WTC11 (cell line): ENCODE measurements around the gene EFHC2. TPM values are rescaled to one million over a fixed set of nuclear protein-coding genes. Genes with fewer than 3 reads are reported as not detected.

Experiments used
- ATAC-seq: fragments of 200-7000 bp; cut with Tn5 transposase; 2 replicates; pipeline ENCODE4 v1.10.0; 2021; ENCODE audit warnings: mild to moderate bottlenecking, moderate library complexity
- CTCF ChIA-PET: fragments of 300-600 bp; sonication (Branson Sonifier 250); formaldehyde crosslinking; loops from one replicate; lab custom pipeline; 2021; ENCODE audit warnings: antibody characterized with exemption; lab: Charles Lee
- POLR2A ChIA-PET: fragments of 350-600 bp; sonication (Branson Sonifier 250); formaldehyde crosslinking; loops from one replicate; lab custom pipeline; 2021; ENCODE audit warnings: antibody characterized with exemption; lab: Charles Lee
- DNase-seq: peaks from one replicate; pipeline ENCODE4 v3.0.0; 2021; ENCODE audit warnings: low spot score
- H3K27ac Mint-ChIP-seq: 2 replicates; pipeline ENCODE4 v1.8.0; 2021; ENCODE audit warnings: mixed read lengths
- H3K27me3 Mint-ChIP-seq: 2 replicates; pipeline ENCODE4 v1.8.0; 2021; ENCODE audit warnings: low read depth, mild to moderate bottlenecking, moderate library complexity, mixed read lengths
- H3K36me3 Mint-ChIP-seq: 2 replicates; pipeline ENCODE4 v1.8.0; 2021; ENCODE audit warnings: mixed read lengths
- H3K4me1 Mint-ChIP-seq: 2 replicates; pipeline ENCODE4 v1.8.0; 2022; ENCODE audit warnings: mixed read lengths
- H3K4me3 Mint-ChIP-seq: 2 replicates; pipeline ENCODE4 v1.8.0; 2021; ENCODE audit warnings: mild to moderate bottlenecking, moderate library complexity, mixed read lengths
- H3K9me3 Mint-ChIP-seq: 2 replicates; pipeline ENCODE4 v1.8.0; 2021; ENCODE audit warnings: mixed read lengths
- AFF4 ChIP-seq: sonication (generic); formaldehyde crosslinking; IDR thresholded peaks from 2 replicates; pipeline ENCODE4 v1.8.1; 2023; ENCODE audit warnings: mild to moderate bottlenecking, missing genetic modification reagents, borderline replicate concordance
- ATF1 ChIP-seq: sonication (generic); formaldehyde crosslinking; IDR thresholded peaks from 2 replicates; pipeline ENCODE4 v1.8.1; 2023; ENCODE audit warnings: mild to moderate bottlenecking, moderate library complexity, missing genetic modification reagents
- CDX4 ChIP-seq: fragments of 250-450 bp; sonication (Bioruptor Pico); IDR thresholded peaks from 2 replicates; pipeline ENCODE4 v1.9.0; 2021; ENCODE audit warnings: moderate library complexity, mild to moderate bottlenecking, inconsistent platforms, borderline replicate concordance
- CREB1 ChIP-seq: sonication (generic); formaldehyde crosslinking; IDR thresholded peaks from 2 replicates; pipeline ENCODE4 v1.8.0; 2023; ENCODE audit warnings: mild to moderate bottlenecking, missing genetic modification reagents
- E2F1 ChIP-seq: sonication (generic); formaldehyde crosslinking; IDR thresholded peaks from 2 replicates; pipeline ENCODE4 v1.8.0; 2022; ENCODE audit warnings: mild to moderate bottlenecking, missing genetic modification reagents
- ELF4 ChIP-seq: sonication (generic); formaldehyde crosslinking; IDR thresholded peaks from 2 replicates; pipeline ENCODE4 v1.8.1; 2022; ENCODE audit warnings: low read depth, mild to moderate bottlenecking, moderate library complexity, missing genetic modification reagents
- FOXP1 ChIP-seq: sonication (generic); formaldehyde crosslinking; IDR thresholded peaks from 2 replicates; pipeline ENCODE4 v1.8.0; 2022; ENCODE audit warnings: missing genetic modification reagents, mild to moderate bottlenecking, moderate library complexity, borderline replicate concordance
- MAX ChIP-seq: sonication (generic); formaldehyde crosslinking; IDR thresholded peaks from 2 replicates; pipeline ENCODE4 v1.8.0; 2022; ENCODE audit warnings: mild to moderate bottlenecking, missing genetic modification reagents
- MXD4 ChIP-seq: fragments of 250-450 bp; sonication (Bioruptor Pico); IDR thresholded peaks from 2 replicates; pipeline ENCODE4 v1.8.0; 2021; ENCODE audit warnings: mild to moderate bottlenecking, moderate library complexity, borderline replicate concordance
- SMAD4 ChIP-seq: sonication (generic); formaldehyde crosslinking; IDR thresholded peaks from 2 replicates; pipeline ENCODE4 v1.8.0; 2022; ENCODE audit warnings: mild to moderate bottlenecking, missing genetic modification reagents
- SOX15 ChIP-seq: fragments of 250-450 bp; sonication (Bioruptor Pico); IDR thresholded peaks from 2 replicates; pipeline ENCODE4 v1.9.0; 2021; ENCODE audit warnings: mild to moderate bottlenecking
- STAT6 ChIP-seq: sonication (generic); formaldehyde crosslinking; conservative IDR thresholded peaks from 2 replicates; pipeline ENCODE4 v1.8.1; 2023; ENCODE audit warnings: mild to moderate bottlenecking, low read depth, missing genetic modification reagents, moderate library complexity
- ZNF317 ChIP-seq: sonication (generic); formaldehyde crosslinking; IDR thresholded peaks from 2 replicates; pipeline ENCODE4 v1.8.1; 2023; ENCODE audit warnings: low read depth, mild to moderate bottlenecking, moderate library complexity, missing genetic modification reagents, borderline replicate concordance
- ZNF425 ChIP-seq: fragments of 250-450 bp; sonication (Bioruptor Pico); conservative IDR thresholded peaks from 2 replicates; pipeline ENCODE4 v1.9.0; 2021; ENCODE audit warnings: mild to moderate bottlenecking
- ZNF512 ChIP-seq: sonication (generic); formaldehyde crosslinking; IDR thresholded peaks from 2 replicates; pipeline ENCODE4 v1.8.1; 2022; ENCODE audit warnings: missing genetic modification reagents, borderline replicate concordance
- ZNF671 ChIP-seq: fragments of 250-450 bp; sonication (Bioruptor Pico); IDR thresholded peaks from 2 replicates; pipeline ENCODE4 v1.8.0; 2021; ENCODE audit warnings: mild to moderate bottlenecking
- total RNA-seq: library from RNA; stranded (reverse); gene quantifications from 3 replicates; pipeline ENCODE4 v1.2.3, GENCODE V29; 2021

Gene EFHC2
- total RNA-seq, 1 experiment from 2014 or later = 2.1 TPM

GRCh38 chrX:44319550-44319949, 23.9 kb downstream of the EFHC2 start:
- ChIA-PET CTCF (no interaction called here), POLR2A (no interaction called here)
- H3K9me3 Mint-ChIP-seq = peaks cover 11% of the 10 kb centered on the region
- no peak for ATAC-seq
- H3K36me3 Mint-ChIP-seq = peaks cover 8% of the 10 kb centered on the region; the same call in 1 of the 2 replicates
- no peak for TF ChIP-seq CREB1 (CRISPR knock-in tag)
- no peak for TF ChIP-seq ZNF512
- TF ChIP-seq ELF4 (CRISPR knock-in tag) = no peak
- no peak for TF ChIP-seq STAT6 (CRISPR knock-in tag)
- TF ChIP-seq ZNF425 (CRISPR knock-in tag) = no peak
- TF ChIP-seq ATF1 (CRISPR knock-in tag) = no peak
- no peak for TF ChIP-seq ZNF671
- no peak for TF ChIP-seq AFF4 (CRISPR knock-in tag)
- no peak for TF ChIP-seq SOX15
- TF ChIP-seq MAX (CRISPR knock-in tag) = no peak
- no peak for TF ChIP-seq FOXP1 (CRISPR knock-in tag)
- TF ChIP-seq MXD4 = no peak
- TF ChIP-seq E2F1 (CRISPR knock-in tag) = no peak
- no peak for TF ChIP-seq ZNF317
- no peak for TF ChIP-seq SMAD4 (CRISPR knock-in tag)
- no peak for TF ChIP-seq CDX4 (CRISPR knock-in tag)
- H3K4me3 Mint-ChIP-seq = no peak overlapping the region
- no peak overlapping the region for H3K27ac Mint-ChIP-seq
- DNase-seq = no peak
- peaks cover 2% of the 10 kb centered on the region for H3K4me1 Mint-ChIP-seq
- H3K27me3 Mint-ChIP-seq = no peaks in the 10 kb centered on the region
